ENCODE data around the gene FKBP1C.

FKBP1C gene

DNA sequence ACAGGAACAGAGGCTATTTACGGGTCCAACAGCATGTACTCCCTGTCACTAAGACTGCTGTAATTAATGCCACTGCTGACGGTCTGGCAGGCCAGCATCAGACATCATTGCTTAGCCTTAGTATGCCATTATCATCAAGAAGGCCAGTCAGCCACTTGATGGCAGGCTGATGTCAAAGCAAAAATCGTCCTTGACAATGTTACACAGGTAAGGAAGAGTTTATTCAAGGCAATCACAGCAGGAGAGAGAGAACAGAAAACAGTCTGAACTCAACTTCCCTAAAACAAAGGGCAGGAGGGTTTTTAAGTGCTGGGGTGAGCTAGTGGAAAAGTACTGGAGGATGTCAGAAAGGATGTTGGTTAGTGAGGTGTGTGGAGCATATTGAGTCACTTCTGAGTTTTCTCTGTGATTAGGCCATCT lies 25.1 kb downstream of the FKBP1C start:
- H3K9ac ChIP-seq (ENCODE audit: insufficient read length, low read depth), result no peak overlapping the region
- no peak for DNase-seq (ENCODE audit: low read depth, low spot score)
- no peaks in the 10 kb centered on the region for H3K27me3 ChIP-seq (ENCODE audit: insufficient read depth, insufficient read length)
- no peaks in the 10 kb centered on the region for H3K9me3 ChIP-seq (ENCODE audit: insufficient read depth, low read length)
- TF ChIP-seq YY1 (IDR thresholded peaks at IDR 0.05; ENCODE audit: insufficient read depth, insufficient read length), result no peak
- TF ChIP-seq SUZ12 (IDR thresholded peaks at IDR 0.05; ENCODE audit: extremely low read depth, insufficient read depth, insufficient read length), result no peak
- TF ChIP-seq ZNF274 (IDR thresholded peaks at IDR 0.05; ENCODE audit: low read depth, low read length), result no peak
- no peaks in the 10 kb centered on the region for H3K36me3 ChIP-seq (ENCODE audit: insufficient read depth, insufficient read length, low read length)
- no peak overlapping the region for H3K4me3 ChIP-seq (ENCODE audit: insufficient read length, low read depth)
- H3K4me1 ChIP-seq (ENCODE audit: insufficient read depth, insufficient read length), result no peaks in the 10 kb centered on the region

DNA sequence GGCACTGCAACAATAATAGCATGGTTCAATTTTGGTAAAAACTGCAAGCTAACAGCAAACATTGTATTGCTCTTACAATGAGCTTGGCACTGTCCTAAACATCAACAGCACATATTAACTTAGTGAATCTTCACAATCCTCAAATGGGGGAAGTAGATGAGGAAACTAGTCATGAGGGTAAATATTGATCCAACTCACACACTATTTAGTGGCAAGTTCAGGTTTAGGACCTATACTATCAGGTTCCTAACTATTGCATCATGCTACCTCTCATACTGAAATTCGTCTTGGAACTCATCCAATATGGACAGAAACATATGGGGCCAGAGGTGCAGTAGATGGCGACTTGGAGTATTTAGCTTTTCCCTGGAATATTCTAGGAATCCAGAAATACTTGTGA lies 34.2 kb downstream of the FKBP1C start:
- Histone ChIP-seq H3K27me3 (ENCODE audit: insufficient read depth, insufficient read length) (no peaks in the 10 kb centered on the region), H3K9ac (ENCODE audit: insufficient read length, low read depth) (no peak overlapping the region), H3K4me1 (ENCODE audit: insufficient read depth, insufficient read length) (no peaks in the 10 kb centered on the region), H3K4me3 (ENCODE audit: insufficient read length, low read depth) (no peak overlapping the region), H3K36me3 (ENCODE audit: insufficient read depth, insufficient read length, low read length) (no peaks in the 10 kb centered on the region), H3K9me3 (ENCODE audit: insufficient read depth, low read length) (no peaks in the 10 kb centered on the region)
- TF ChIP-seq SUZ12 (IDR thresholded peaks at IDR 0.05; ENCODE audit: extremely low read depth, insufficient read depth, insufficient read length) (no peak), YY1 (IDR thresholded peaks at IDR 0.05; ENCODE audit: insufficient read depth, insufficient read length) (no peak), ZNF274 (IDR thresholded peaks at IDR 0.05; ENCODE audit: low read depth, low read length) (no peak)
- no peak for DNase-seq (ENCODE audit: low read depth, low spot score)

DNA sequence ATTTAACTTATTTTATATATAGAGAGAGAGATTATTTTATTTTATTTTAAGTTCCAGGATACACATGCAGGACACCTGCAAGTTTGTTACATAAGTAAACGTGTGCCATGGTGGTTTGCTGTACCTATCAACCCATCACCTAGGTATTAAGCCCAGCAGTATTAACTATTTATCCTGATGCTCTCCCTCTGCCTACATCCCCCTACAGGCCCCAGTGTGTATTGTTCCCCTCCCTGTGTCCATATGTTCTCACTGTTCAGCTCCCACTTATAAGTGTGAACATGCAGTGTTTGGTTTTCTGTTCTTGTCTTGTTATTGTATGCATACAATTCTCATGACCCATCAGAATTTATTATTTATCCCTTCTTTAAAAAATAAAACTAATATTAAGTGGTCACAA lies 34.6 kb downstream of the FKBP1C start:
- H3K36me3 ChIP-seq (ENCODE audit: insufficient read depth, insufficient read length, low read length), result no peaks in the 10 kb centered on the region
- H3K9ac ChIP-seq (ENCODE audit: insufficient read length, low read depth), result no peak overlapping the region
- no peaks in the 10 kb centered on the region for H3K4me1 ChIP-seq (ENCODE audit: insufficient read depth, insufficient read length)
- no peak for DNase-seq (ENCODE audit: low read depth, low spot score)
- no peak overlapping the region for H3K4me3 ChIP-seq (ENCODE audit: insufficient read length, low read depth)
- no peaks in the 10 kb centered on the region for H3K9me3 ChIP-seq (ENCODE audit: insufficient read depth, low read length)
- TF ChIP-seq YY1 (IDR thresholded peaks at IDR 0.05; ENCODE audit: insufficient read depth, insufficient read length), result no peak
- TF ChIP-seq ZNF274 (IDR thresholded peaks at IDR 0.05; ENCODE audit: low read depth, low read length), result no peak
- TF ChIP-seq SUZ12 (IDR thresholded peaks at IDR 0.05; ENCODE audit: extremely low read depth, insufficient read depth, insufficient read length), result no peak
- H3K27me3 ChIP-seq (ENCODE audit: insufficient read depth, insufficient read length), result no peaks in the 10 kb centered on the region

DNA sequence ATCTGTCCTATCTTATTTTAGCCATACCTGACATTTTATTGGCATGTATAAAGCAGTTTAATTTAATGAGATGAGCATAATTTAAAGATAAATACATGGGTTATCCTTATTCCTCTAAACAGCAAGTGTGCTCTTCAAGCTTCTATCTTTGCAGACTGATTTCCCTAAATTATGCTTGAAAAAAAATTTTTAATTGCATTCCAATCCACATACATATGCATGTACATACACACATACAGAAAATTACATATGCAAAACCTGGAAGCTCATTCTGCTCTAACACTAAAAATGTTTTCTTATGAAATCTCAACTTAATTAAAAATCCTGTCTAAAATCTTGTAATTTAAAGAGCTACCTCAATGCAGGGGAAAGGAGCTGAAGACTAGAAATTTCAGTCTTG lies 35.3 kb downstream of the FKBP1C start:
- no peak for DNase-seq (ENCODE audit: low read depth, low spot score)
- TF ChIP-seq YY1 (IDR thresholded peaks at IDR 0.05; ENCODE audit: insufficient read depth, insufficient read length) (no peak), SUZ12 (IDR thresholded peaks at IDR 0.05; ENCODE audit: extremely low read depth, insufficient read depth, insufficient read length) (no peak), ZNF274 (IDR thresholded peaks at IDR 0.05; ENCODE audit: low read depth, low read length) (no peak)
- no peaks in the 10 kb centered on the region for H3K4me1 ChIP-seq (ENCODE audit: insufficient read depth, insufficient read length)

DNA sequence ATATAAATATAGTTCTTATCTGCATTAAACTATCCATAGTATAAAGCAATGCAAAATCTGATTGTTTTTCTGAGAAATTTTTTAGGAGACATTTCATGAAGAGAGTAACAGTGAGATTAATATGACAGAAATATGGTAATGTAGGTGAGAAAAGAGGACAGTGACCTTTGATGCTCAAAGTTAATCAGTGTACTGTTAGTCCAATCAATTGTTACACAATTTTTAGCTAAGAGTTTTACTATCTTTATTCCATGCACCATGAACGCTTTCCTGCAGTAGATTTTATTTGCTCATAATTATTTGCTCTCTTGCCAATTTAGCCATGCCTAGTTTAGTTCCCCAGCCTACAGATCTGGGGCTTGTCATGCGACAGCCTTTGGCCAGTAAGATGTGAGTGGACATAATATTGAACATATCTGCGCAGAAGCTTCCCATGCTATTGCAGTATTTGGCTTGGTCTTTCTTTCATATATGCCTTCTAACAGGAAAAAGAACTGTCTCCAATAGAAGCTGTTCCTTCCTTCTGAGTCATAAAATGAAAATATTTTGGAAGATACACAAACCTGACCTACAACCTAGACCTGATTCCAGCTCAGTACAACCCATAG lies 38.7 kb downstream of the FKBP1C start:
- TF ChIP-seq SUZ12 (IDR thresholded peaks at IDR 0.05; ENCODE audit: extremely low read depth, insufficient read depth, insufficient read length) (no peak), YY1 (IDR thresholded peaks at IDR 0.05; ENCODE audit: insufficient read depth, insufficient read length) (no peak), ZNF274 (IDR thresholded peaks at IDR 0.05; ENCODE audit: low read depth, low read length) (no peak)
- Histone ChIP-seq H3K27me3 (ENCODE audit: insufficient read depth, insufficient read length) (no peaks in the 10 kb centered on the region), H3K36me3 (ENCODE audit: insufficient read depth, insufficient read length, low read length) (no peaks in the 10 kb centered on the region), H3K9ac (ENCODE audit: insufficient read length, low read depth) (no peak overlapping the region), H3K4me1 (ENCODE audit: insufficient read depth, insufficient read length) (no peaks in the 10 kb centered on the region), H3K4me3 (ENCODE audit: insufficient read length, low read depth) (no peak overlapping the region), H3K9me3 (ENCODE audit: insufficient read depth, low read length) (no peaks in the 10 kb centered on the region)
- DNase-seq (ENCODE audit: low read depth, low spot score), result no peak

More for the DNA sequence above, 35.3 kb downstream of the FKBP1C start:
- Histone ChIP-seq H3K9ac (ENCODE audit: insufficient read length, low read depth) (no peak overlapping the region), H3K27me3 (ENCODE audit: insufficient read depth, insufficient read length) (no peaks in the 10 kb centered on the region), H3K4me3 (ENCODE audit: insufficient read length, low read depth) (no peak overlapping the region), H3K9me3 (ENCODE audit: insufficient read depth, low read length) (no peaks in the 10 kb centered on the region), H3K36me3 (ENCODE audit: insufficient read depth, insufficient read length, low read length) (no peaks in the 10 kb centered on the region)

DNA sequence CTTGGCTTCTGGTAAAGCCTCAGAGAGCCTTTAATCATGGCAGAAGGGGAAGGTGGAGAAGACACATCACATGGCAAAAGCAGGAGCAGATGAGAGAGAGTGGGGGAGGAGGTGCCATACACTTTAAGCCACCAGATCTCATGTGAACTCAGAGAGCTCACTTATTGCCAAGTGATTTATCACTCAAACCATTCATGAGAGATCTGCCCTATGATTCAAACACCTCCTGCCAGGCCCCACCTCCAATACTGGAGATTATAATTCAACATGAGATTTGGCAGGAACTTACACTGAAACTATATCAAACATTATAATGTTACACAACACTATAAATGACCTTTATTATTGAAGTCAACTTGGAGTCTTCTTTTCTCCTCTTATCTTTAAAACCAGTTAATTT lies 47.9 kb downstream of the FKBP1C start:
- Histone ChIP-seq H3K27me3 (ENCODE audit: insufficient read depth, insufficient read length) (no peaks in the 10 kb centered on the region), H3K4me1 (ENCODE audit: insufficient read depth, insufficient read length) (no peaks in the 10 kb centered on the region), H3K9ac (ENCODE audit: insufficient read length, low read depth) (no peak overlapping the region), H3K36me3 (ENCODE audit: insufficient read depth, insufficient read length, low read length) (no peaks in the 10 kb centered on the region), H3K9me3 (ENCODE audit: insufficient read depth, low read length) (no peaks in the 10 kb centered on the region), H3K4me3 (ENCODE audit: insufficient read length, low read depth) (no peak overlapping the region)
- no peak for TF ChIP-seq YY1 (IDR thresholded peaks at IDR 0.05; ENCODE audit: insufficient read depth, insufficient read length)
- no peak for TF ChIP-seq SUZ12 (IDR thresholded peaks at IDR 0.05; ENCODE audit: extremely low read depth, insufficient read depth, insufficient read length)
- no peak for TF ChIP-seq ZNF274 (IDR thresholded peaks at IDR 0.05; ENCODE audit: low read depth, low read length)
- no peak for DNase-seq (ENCODE audit: low read depth, low spot score)

DNA sequence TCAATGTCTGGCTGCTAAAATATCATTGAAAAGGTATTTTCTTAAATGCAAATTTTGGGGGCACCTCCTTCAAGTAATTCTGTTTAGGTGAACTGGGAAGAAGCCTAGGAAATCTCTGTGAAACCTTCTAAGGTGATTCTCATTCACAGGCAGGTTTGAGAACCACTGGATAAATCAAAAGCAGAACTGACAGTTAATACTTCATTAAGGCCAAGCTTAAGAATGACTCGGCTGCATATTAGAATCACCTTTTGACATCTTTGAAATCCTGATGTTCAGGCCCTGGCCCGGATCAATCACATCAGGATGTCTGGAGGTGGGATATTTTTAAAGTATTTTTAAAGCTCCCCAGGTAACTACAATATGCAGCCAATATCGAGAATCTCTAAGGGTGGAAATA lies 50.6 kb downstream of the FKBP1C start:
- Histone ChIP-seq H3K4me3 (ENCODE audit: insufficient read length, low read depth) (no peak overlapping the region), H3K36me3 (ENCODE audit: insufficient read depth, insufficient read length, low read length) (no peaks in the 10 kb centered on the region), H3K9me3 (ENCODE audit: insufficient read depth, low read length) (no peaks in the 10 kb centered on the region), H3K9ac (ENCODE audit: insufficient read length, low read depth) (no peak overlapping the region), H3K4me1 (ENCODE audit: insufficient read depth, insufficient read length) (no peaks in the 10 kb centered on the region), H3K27me3 (ENCODE audit: insufficient read depth, insufficient read length) (no peaks in the 10 kb centered on the region)
- no peak for TF ChIP-seq ZNF274 (IDR thresholded peaks at IDR 0.05; ENCODE audit: low read depth, low read length)
- TF ChIP-seq YY1 (IDR thresholded peaks at IDR 0.05; ENCODE audit: insufficient read depth, insufficient read length), result no peak
- no peak for TF ChIP-seq SUZ12 (IDR thresholded peaks at IDR 0.05; ENCODE audit: extremely low read depth, insufficient read depth, insufficient read length)
- no peak for DNase-seq (ENCODE audit: low read depth, low spot score)

Data from NT2/D1 (cell line).